Subcutaneous adipose tissue (tissue), 4 donors: ENCODE measurements around the gene SAMD4B. TPM values are rescaled to one million over a fixed set of nuclear protein-coding genes. Genes with fewer than 3 reads are reported as not detected.

Experiments
- CTCF ChIP-seq: fragments of 450-650 bp; IDR thresholded peaks from one replicate; pipeline ENCODE4 v1.5.1; 2016; ENCODE audit warnings: low read depth, mild to moderate bottlenecking, control low read depth, antibody characterized with exemption, moderate library complexity
- total RNA-seq, 4 donors: library from RNA; depleted of rRNA; stranded (reverse); fragments of >200 nt; gene quantifications; one replicate each; pipeline ENCODE4 v1.1.0, GENCODE V29; 2016

Gene SAMD4B
- total RNA-seq, 4 donors from 2014 or later, result 45.9 to 83.8 (median 49.4) TPM

GRCh38 chr19:39342647-39343305, 555 bp downstream of the SAMD4B start:
- no peak for TF ChIP-seq CTCF

- TF ChIP-seq CTCF, result no peak
These were observed 3.7 kb downstream of the SAMD4B start for GRCh38 chr19:39345956-39346355.

- no peak for TF ChIP-seq CTCF
These were observed 5.3 kb downstream of the SAMD4B start for GRCh38 chr19:39347332-39348164.

- no peak for TF ChIP-seq CTCF
These were observed 7.1 kb downstream of the SAMD4B start for GRCh38 chr19:39349326-39349725.

GRCh38 chr19:39350156-39350555, 7.9 kb downstream of the SAMD4B start:
- TF ChIP-seq CTCF, result no peak

GRCh38 chr19:39351537-39352064, 9.4 kb downstream of the SAMD4B start:
- no peak for TF ChIP-seq CTCF
